K562 (cell line): ENCODE results near the gene MECR. TPM values are rescaled to one million over a fixed set of nuclear protein-coding genes. Genes with fewer than 3 reads are reported as not detected.

ENCODE experiments used
- ATAC-seq: fragments of 200-7000 bp; cut with Tn5 transposase; 3 replicates; pipeline ENCODE4 v1.9.1; 2020; ENCODE audit warnings: moderate library complexity
- BruUV-seq: library from RNA; stranded (reverse); fragments of 400-500 nt; replicated peaks from 2 replicates; lab custom pipeline; 2021; lab: Mats Ljungman, UMichigan
- CTCF ChIA-PET: fragments of 300-600 bp; formaldehyde crosslinking; extraction: SDS; loops from one replicate; lab custom pipeline; 2021; ENCODE audit warnings: low intra/inter-chr PET ratio; lab: Yijun Ruan, JAX
- POLR2A ChIA-PET: fragments of 300-600, 350-650 bp; sonication (Branson Sonifier 250); formaldehyde crosslinking; extraction: SDS; loops from one replicate; lab custom pipeline; 2021; ENCODE audit warnings: antibody characterized with exemption, inconsistent platforms; lab: Yijun Ruan, JAX
- DNase-seq, 4 experiments: peaks; one replicate each; pipeline versions ENCODE4 v3.0.0 to v3.0.0-alpha.2; 2011 to 2018; ENCODE audit warnings: low spot score in 3 of 4, mixed read lengths in 3 of 4; ENCODE audit errors: extremely low read depth in 1 of 4
- FAIRE-seq: peaks from 2 replicates; lab custom pipeline; 2011; peaks lifted over from hg19 to GRCh38; lab: Jason Lieb, UNC
- H2AFZ ChIP-seq: 2 replicates; pipeline ENCODE4 v1.6.0; 2011; ENCODE audit warnings: low read depth, low read length, control low read depth, inconsistent platforms
- H3K27ac ChIP-seq: fragments of 200-600 bp; 3 replicates; pipeline ENCODE4 v1.8.0; 2011; ENCODE audit warnings: low read depth, mild to moderate bottlenecking, control low read depth, inconsistent platforms, low read length, moderate library complexity, mixed read lengths; ENCODE audit errors: extremely low read depth
- H3K27me3 ChIP-seq, 2 experiments: fragments of 300-600 bp in 1 of 2; 2 replicates in 1 of 2; 3 replicates in 1 of 2; pipeline versions ENCODE4 v1.6.0 to v1.8.0; 2011; ENCODE audit warnings: inconsistent platforms in 2 of 2, low read length in 2 of 2, mild to moderate bottlenecking in 1 of 2, mixed read lengths in 1 of 2, moderate library complexity in 1 of 2; ENCODE audit not compliant: control insufficient read depth in 2 of 2, insufficient read depth in 2 of 2
- H3K36me3 ChIP-seq: fragments of 300-600 bp; 3 replicates; pipeline ENCODE4 v1.8.0; 2011; ENCODE audit warnings: mild to moderate bottlenecking, low read length, inconsistent platforms; ENCODE audit not compliant: control insufficient read depth, insufficient read depth
- H3K4me1 ChIP-seq, 2 experiments: fragments of 200-600 bp in 1 of 2; replicated peaks in 1 of 2; 2 replicates in 1 of 2; 3 replicates in 1 of 2; pipeline versions ENCODE4 v1.5.1 to v1.8.0; 2011; ENCODE audit warnings: inconsistent platforms in 2 of 2, low read length in 2 of 2, mild to moderate bottlenecking in 1 of 2, mixed read lengths in 1 of 2, moderate library complexity in 1 of 2; ENCODE audit not compliant: control insufficient read depth in 2 of 2, insufficient read depth in 2 of 2
- H3K4me2 ChIP-seq: 2 replicates; pipeline ENCODE4 v1.6.1; 2011; ENCODE audit warnings: low read length, control low read depth, inconsistent platforms, mixed read lengths; ENCODE audit not compliant: insufficient read depth
- H3K4me3 ChIP-seq: fragments of 200-600 bp; sonication (generic), shearing (Covaris generic); 2 replicates; pipeline ENCODE4 v1.5.1; 2016; ENCODE audit warnings: control low read depth, inconsistent platforms
- H3K79me2 ChIP-seq: fragments of 200-600 bp; 3 replicates; pipeline ENCODE4 v1.8.0; 2011; ENCODE audit warnings: low read length, inconsistent platforms; ENCODE audit not compliant: control insufficient read depth, insufficient read depth
- H3K9ac ChIP-seq, 2 experiments: 2 replicates each; pipeline versions ENCODE4 v1.6.0 to v1.6.1; 2011; ENCODE audit warnings: low read depth in 2 of 2, low read length in 2 of 2, control low read depth in 1 of 2, inconsistent platforms in 1 of 2, mild to moderate bottlenecking in 1 of 2, mixed read lengths in 1 of 2; ENCODE audit not compliant: insufficient read depth in 1 of 2
- H3K9me1 ChIP-seq: one replicate; pipeline ENCODE4 v1.6.0; 2011; ENCODE audit warnings: inconsistent platforms, mild to moderate bottlenecking, low read length, moderate library complexity; ENCODE audit not compliant: control insufficient read depth, insufficient read depth
- H3K9me3 ChIP-seq: replicated peaks from 2 replicates; pipeline ENCODE4 v1.5.1; 2011; ENCODE audit warnings: low read depth, low read length, inconsistent platforms; ENCODE audit not compliant: control insufficient read depth, insufficient read depth
- H4K20me1 ChIP-seq: replicated peaks from 2 replicates; pipeline ENCODE4 v1.6.1; 2011; ENCODE audit warnings: low read length, inconsistent platforms, mixed read lengths; ENCODE audit not compliant: control insufficient read depth, insufficient read depth
- CBFA2T2 ChIP-seq: fragments of 450-650 bp; conservative IDR thresholded peaks from 2 replicates; pipeline ENCODE4 v1.6.1; 2017; ENCODE audit warnings: mild to moderate bottlenecking
- CHD4 ChIP-seq: fragments of 200-600 bp; sonication (generic); IDR thresholded peaks from 3 replicates; pipeline ENCODE4 v1.6.1; 2012; ENCODE audit warnings: low read depth, mild to moderate bottlenecking, mixed read lengths, low read length, inconsistent platforms; ENCODE audit not compliant: insufficient read depth, insufficient replicate concordance, poor library complexity, severe bottlenecking
- ERF ChIP-seq: fragments of 450-650 bp; formaldehyde crosslinking; IDR thresholded peaks from 2 replicates; pipeline ENCODE4 v1.4.0; 2020; ENCODE audit warnings: mild to moderate bottlenecking, mixed read lengths
- GABPB2 ChIP-seq: fragments of 250-450 bp; sonication (Bioruptor Pico); conservative IDR thresholded peaks from 2 replicates; pipeline ENCODE4 v1.5.1; 2021; ENCODE audit warnings: mild to moderate bottlenecking
- ILF3 ChIP-seq: fragments of 450-650 bp; IDR thresholded peaks from 2 replicates; pipeline ENCODE4 v1.6.1; 2018; ENCODE audit warnings: antibody characterized with exemption, mild to moderate bottlenecking, moderate library complexity, borderline replicate concordance
- MAFF ChIP-seq: IDR thresholded peaks from 2 replicates; pipeline ENCODE4 v1.6.1; 2012; ENCODE audit warnings: low read length, improper control_type of control experiment
- MBD2 ChIP-seq: sonication (generic); IDR thresholded peaks from 2 replicates; pipeline ENCODE4 v1.6.1; 2016; ENCODE audit warnings: low read depth, borderline replicate concordance
- NFIC ChIP-seq: fragments of 450-650 bp; IDR thresholded peaks from 2 replicates; pipeline ENCODE4 v1.6.1; 2017; ENCODE audit warnings: mild to moderate bottlenecking, inconsistent platforms
- PML ChIP-seq: IDR thresholded peaks from 2 replicates; pipeline ENCODE4 v1.6.1; 2012; ENCODE audit warnings: low read length, inconsistent platforms
- SMARCA4 ChIP-seq: fragments of 450-650 bp; IDR thresholded peaks from 2 replicates; pipeline ENCODE4 v1.6.1; 2016
- SUPT5H ChIP-seq: fragments of 450-650 bp; IDR thresholded peaks from 2 replicates; pipeline ENCODE4 v1.6.1; 2016
- TEAD1 ChIP-seq, 2 experiments: fragments of 450-650 bp in 1 of 2; sonication (generic) in 1 of 2; formaldehyde crosslinking; IDR thresholded peaks; 2 replicates each; pipeline versions ENCODE4 v1.4.0 to v1.8.0; 2020 to 2022; ENCODE audit warnings: mild to moderate bottlenecking in 2 of 2, missing genetic modification reagents in 1 of 2
- ZNF253 ChIP-seq: fragments of 250-450 bp; sonication (Bioruptor Pico); conservative IDR thresholded peaks from 2 replicates; pipeline ENCODE4 v1.6.1; 2021; ENCODE audit warnings: mild to moderate bottlenecking
- ZNF717 ChIP-seq: fragments of 250-450 bp; sonication (Bioruptor Pico); IDR thresholded peaks from 2 replicates; pipeline ENCODE4 v1.5.0; 2021
- WGBS: fragments of 100-300 bp; shearing (Covaris generic); methylation state at CpG from one replicate; pipeline ENCODE4 v1.1.6; 2016; ENCODE audit warnings: low coverage, mixed read lengths; ENCODE audit not compliant: insufficient coverage; ENCODE audit errors: missing lambda C conversion rate; 5-methylcytosine and 5-hydroxymethylcytosine counted together
- in situ Hi-C: fragments of 300-500 bp; cut with MboI; formaldehyde crosslinking; loops from 4 replicates; pipeline ENCODE4 v1.15.0; 2018; ENCODE audit warnings: inconsistent platforms, mixed read lengths
- intact Hi-C: fragments of 100-400 bp; cut with micrococcal nuclease; formaldehyde crosslinking; loops from 2 replicates; pipeline ENCODE4 v1.14.2; 2022
- polyA plus RNA-seq, 8 experiments: library from polyadenylated mRNA; depleted of rRNA in 4 of 8; stranded (reverse) in 5 of 8; unstranded in 3 of 8; fragments of >200 nt; fragmentation: Nextera tagmentation in 2 of 8; fragmentation: Illumina TruSeq in 1 of 8; extraction: Ambion mirVana in 2 of 8; extraction: Trizol in 1 of 8; gene quantifications; 2 replicates each; pipeline versions ENCODE4 v1.2.1 to v1.2.3, GENCODE V29; 2011 to 2014; ENCODE audit warnings: inconsistent platforms in 1 of 8, missing spikeins in 1 of 8
- total RNA-seq, 7 experiments: library from RNA; depleted of rRNA in 6 of 7; stranded (reverse); fragments of >200 nt in 6 of 7; fragmentation: Illumina TruSeq in 2 of 7; extraction: Trizol in 2 of 7; gene quantifications; 2 replicates each; pipeline versions ENCODE4 v1.2.1 to v1.2.3, GENCODE V29; 2011 to 2021; ENCODE audit warnings: low replicate concordance in 1 of 7
- TF ChIP-seq, protein P1 (sequence below), 3 experiments: fragments of 200-800 bp in 1 of 3; fragments of 250-450 bp in 1 of 3; fragments of 450-650 bp in 1 of 3; sonication (Bioruptor Pico) in 1 of 3; sonication (Bioruptor generic) in 1 of 3; formaldehyde crosslinking in 1 of 3; IDR thresholded peaks; 2 replicates each; pipeline versions ENCODE4 v1.6.1 to v1.8.0; 2016 to 2022; ENCODE audit warnings: mild to moderate bottlenecking in 2 of 3, missing genetic modification characterization in 2 of 3, missing compliant biosample characterization in 1 of 3, moderate library complexity in 1 of 3
- TF ChIP-seq, protein P2 (sequence below): fragments of 450-650 bp; formaldehyde crosslinking; conservative IDR thresholded peaks from 2 replicates; pipeline ENCODE4 v1.4.0; 2022; ENCODE audit warnings: mild to moderate bottlenecking, missing genetic modification characterization

The MECR gene
- total and polyA plus RNA-seq, 9 of the 15 experiments (the other 6 are each of a cell fraction or from before 2014, with no cell fraction given): 10.4 to 58.6 (median 42.9) TPM

DNA sequence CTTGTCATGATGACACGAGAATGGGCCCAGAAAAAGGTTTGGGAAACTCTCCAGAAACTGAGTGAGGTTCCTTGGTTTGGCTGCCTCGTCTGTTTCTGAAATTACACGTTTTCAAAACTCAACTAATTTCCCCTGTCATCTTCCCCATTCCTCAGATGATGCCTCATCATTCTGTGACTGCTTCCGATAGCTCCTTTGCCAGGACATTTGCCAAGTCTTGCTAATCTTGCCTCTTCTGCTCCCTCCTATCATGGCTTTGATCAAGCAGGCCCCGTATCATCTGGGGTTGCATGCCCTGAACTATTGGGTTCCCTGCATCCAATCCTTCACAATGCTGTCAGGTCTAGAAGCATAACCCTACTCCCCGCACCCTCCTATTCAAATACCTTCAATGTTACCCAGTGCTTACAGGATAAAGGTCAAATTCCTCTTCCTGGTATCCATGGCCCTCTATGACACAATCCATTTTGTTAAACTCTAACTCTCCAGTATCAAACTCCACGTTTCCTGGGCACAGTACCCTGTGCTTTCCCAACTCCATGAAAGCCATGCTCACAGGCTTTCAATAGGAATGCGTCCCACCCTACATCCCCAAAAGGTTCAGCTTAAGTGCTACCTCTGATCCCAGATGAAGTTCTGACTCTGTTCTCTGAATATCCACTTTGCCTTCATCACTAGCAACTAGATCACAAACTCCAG lies 84.8 kb downstream of the MECR start:
- peaks cover 54% of the 10 kb centered on the region for H3K36me3 ChIP-seq
- no peak overlapping the region for H3K4me3 ChIP-seq
- no peaks in the 10 kb centered on the region for H3K27me3 ChIP-seq
- in situ Hi-C loops (no loop called here), intact Hi-C loops (no loop called here)
- DNase-seq: no peak
- H2AFZ ChIP-seq: no peak overlapping the region
- ChIA-PET CTCF (no interaction called here), POLR2A (interaction anchor here (0.8 to 2.9 kb wide), 7 partner anchors 9 to 1767 kb away, joined by 3 to 12 read pairs (median 3); partner anchors contain the start of genes MECR and SRSF4)
- peak; percentile 47 for ATAC-seq
- H3K4me2 ChIP-seq: no peak overlapping the region
- 53% methylated on average over 8 of the region's 8 CpGs for WGBS
- H3K9me3 ChIP-seq: no peaks in the 10 kb centered on the region
- no peaks in the 10 kb centered on the region for H4K20me1 ChIP-seq
- no peaks in the 10 kb centered on the region for H3K9me1 ChIP-seq
- peaks cover 5% of the 10 kb centered on the region; the same call in 2 of the 3 replicates for H3K79me2 ChIP-seq
- H3K9ac ChIP-seq: no peak overlapping the region
- peaks cover 2 to 4% of the 10 kb centered on the region in 2 experiments; a peak in 3 of 5 replicates for H3K4me1 ChIP-seq
- H3K27ac ChIP-seq: 0 out of 3 replicates have a peak overlapping the region, but pooled peaks have one; percentile 10
- peak; percentile 67 for FAIRE-seq
- BruUV-seq: no TSS peak
- no peak for TF ChIP-seq CHD4
- peak; percentile 8; the same call in 1 of the 2 replicates for TF ChIP-seq MAFF
- TF ChIP-seq TEAD1 (CRISPR knock-in tag; IDR thresholded peaks at IDR 0.05): 0 out of 4 replicates have a peak, but pooled peaks of 1 of the 2 experiments have one; percentile 48
- no peak for TF ChIP-seq PML
- TF ChIP-seq GABPB2 (CRISPR knock-in tag): peak; percentile 56; the same call in 1 of the 2 replicates
- 0 out of 2 replicates have a peak, but pooled peaks have one; percentile 64 for TF ChIP-seq ILF3
- TF ChIP-seq, protein P1, sequence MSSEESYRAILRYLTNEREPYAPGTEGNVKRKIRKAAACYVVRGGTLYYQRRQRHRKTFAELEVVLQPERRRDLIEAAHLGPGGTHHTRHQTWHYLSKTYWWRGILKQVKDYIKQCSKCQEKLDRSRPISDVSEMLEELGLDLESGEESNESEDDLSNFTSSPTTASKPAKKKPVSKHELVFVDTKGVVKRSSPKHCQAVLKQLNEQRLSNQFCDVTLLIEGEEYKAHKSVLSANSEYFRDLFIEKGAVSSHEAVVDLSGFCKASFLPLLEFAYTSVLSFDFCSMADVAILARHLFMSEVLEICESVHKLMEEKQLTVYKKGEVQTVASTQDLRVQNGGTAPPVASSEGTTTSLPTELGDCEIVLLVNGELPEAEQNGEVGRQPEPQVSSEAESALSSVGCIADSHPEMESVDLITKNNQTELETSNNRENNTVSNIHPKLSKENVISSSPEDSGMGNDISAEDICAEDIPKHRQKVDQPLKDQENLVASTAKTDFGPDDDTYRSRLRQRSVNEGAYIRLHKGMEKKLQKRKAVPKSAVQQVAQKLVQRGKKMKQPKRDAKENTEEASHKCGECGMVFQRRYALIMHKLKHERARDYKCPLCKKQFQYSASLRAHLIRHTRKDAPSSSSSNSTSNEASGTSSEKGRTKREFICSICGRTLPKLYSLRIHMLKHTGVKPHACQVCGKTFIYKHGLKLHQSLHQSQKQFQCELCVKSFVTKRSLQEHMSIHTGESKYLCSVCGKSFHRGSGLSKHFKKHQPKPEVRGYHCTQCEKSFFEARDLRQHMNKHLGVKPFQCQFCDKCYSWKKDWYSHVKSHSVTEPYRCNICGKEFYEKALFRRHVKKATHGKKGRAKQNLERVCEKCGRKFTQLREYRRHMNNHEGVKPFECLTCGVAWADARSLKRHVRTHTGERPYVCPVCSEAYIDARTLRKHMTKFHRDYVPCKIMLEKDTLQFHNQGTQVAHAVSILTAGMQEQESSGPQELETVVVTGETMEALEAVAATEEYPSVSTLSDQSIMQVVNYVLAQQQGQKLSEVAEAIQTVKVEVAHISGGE (CRISPR knock-in tag; IDR thresholded peaks at IDR 0.05): peak in 1 of 3 experiments; percentile 37; a peak in 1 of 6 replicates
- TF ChIP-seq, protein P2, sequence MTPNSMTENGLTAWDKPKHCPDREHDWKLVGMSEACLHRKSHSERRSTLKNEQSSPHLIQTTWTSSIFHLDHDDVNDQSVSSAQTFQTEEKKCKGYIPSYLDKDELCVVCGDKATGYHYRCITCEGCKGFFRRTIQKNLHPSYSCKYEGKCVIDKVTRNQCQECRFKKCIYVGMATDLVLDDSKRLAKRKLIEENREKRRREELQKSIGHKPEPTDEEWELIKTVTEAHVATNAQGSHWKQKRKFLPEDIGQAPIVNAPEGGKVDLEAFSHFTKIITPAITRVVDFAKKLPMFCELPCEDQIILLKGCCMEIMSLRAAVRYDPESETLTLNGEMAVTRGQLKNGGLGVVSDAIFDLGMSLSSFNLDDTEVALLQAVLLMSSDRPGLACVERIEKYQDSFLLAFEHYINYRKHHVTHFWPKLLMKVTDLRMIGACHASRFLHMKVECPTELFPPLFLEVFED (CRISPR knock-in tag): peak; percentile 84
- peak; percentile 76 for TF ChIP-seq SUPT5H
- TF ChIP-seq ERF (CRISPR knock-in tag): 0 out of 2 replicates have a peak, but pooled peaks have one; percentile 88
- peak; percentile 67 for TF ChIP-seq NFIC
- TF ChIP-seq MBD2: peak; percentile 31; the same call in 1 of the 2 replicates
- TF ChIP-seq SMARCA4: peak; percentile 51; the same call in 1 of the 2 replicates
- TF ChIP-seq ZNF253 (CRISPR knock-in tag): peak; percentile 22; the same call in 1 of the 2 replicates
- peak; percentile 50 for TF ChIP-seq CBFA2T2
- TF ChIP-seq ZNF717: no peak
